ENCODE results near the gene TSHZ2. TPM values are rescaled to one million over a fixed set of nuclear protein-coding genes. Genes with fewer than 3 reads are reported as not detected.

The TSHZ2 gene
- total and polyA plus RNA-seq, 9 of the 15 experiments (the other 6 are each of a cell fraction or from before 2014, with no cell fraction given): 0.03 to 0.20 (median 0.05) TPM; not detected in 4

DNA sequence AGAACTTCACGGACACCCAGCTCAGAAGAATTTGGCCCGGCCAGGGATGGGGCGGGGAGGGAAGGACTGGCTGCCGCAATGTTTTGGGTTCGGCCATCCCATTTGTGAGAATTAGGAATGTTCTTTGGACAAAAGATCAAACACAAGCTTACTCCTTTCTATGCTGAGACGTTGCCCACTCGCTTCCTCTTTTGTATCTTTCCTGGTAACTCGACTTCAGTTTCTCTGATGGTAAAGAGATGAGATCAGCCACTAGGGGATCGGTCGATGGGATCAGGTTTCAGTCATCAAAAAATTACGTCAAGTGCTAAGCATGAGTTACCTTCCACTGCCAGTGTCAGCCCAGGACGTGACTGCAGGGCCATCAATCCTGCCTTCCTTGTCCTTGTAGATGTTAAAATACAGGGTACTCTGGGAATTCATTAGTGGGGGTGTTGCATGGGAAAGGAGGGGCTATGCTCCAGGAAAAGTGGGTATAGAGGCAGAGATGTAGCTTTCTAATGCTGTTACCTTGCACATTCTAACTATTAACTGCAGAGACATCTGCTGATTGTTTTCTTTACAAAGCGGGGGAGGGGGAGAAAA is 190.2 kb downstream of the TSHZ2 start (continued):
- TF ChIP-seq, protein P1, sequence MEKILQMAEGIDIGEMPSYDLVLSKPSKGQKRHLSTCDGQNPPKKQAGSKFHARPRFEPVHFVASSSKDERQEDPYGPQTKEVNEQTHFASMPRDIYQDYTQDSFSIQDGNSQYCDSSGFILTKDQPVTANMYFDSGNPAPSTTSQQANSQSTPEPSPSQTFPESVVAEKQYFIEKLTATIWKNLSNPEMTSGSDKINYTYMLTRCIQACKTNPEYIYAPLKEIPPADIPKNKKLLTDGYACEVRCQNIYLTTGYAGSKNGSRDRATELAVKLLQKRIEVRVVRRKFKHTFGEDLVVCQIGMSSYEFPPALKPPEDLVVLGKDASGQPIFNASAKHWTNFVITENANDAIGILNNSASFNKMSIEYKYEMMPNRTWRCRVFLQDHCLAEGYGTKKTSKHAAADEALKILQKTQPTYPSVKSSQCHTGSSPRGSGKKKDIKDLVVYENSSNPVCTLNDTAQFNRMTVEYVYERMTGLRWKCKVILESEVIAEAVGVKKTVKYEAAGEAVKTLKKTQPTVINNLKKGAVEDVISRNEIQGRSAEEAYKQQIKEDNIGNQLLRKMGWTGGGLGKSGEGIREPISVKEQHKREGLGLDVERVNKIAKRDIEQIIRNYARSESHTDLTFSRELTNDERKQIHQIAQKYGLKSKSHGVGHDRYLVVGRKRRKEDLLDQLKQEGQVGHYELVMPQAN (IDR thresholded peaks at IDR 0.05; ENCODE audit: borderline replicate concordance): no peak
- TF ChIP-seq NRF1 (conservative IDR thresholded peaks at IDR 0.05 in 1 of 2, IDR thresholded peaks at IDR 0.05 in 1 of 2): 0 out of 4 replicates have a peak, but pooled peaks of 1 of the 2 experiments have one; percentile 42
- TF ChIP-seq ATF1 (CRISPR knock-in tag; IDR thresholded peaks at IDR 0.05): no peak
- peak; percentile 70 for TF ChIP-seq ATF1 (tag; IDR thresholded peaks at IDR 0.05)
- TF ChIP-seq CREM (IDR thresholded peaks at IDR 0.05; ENCODE audit: low read depth): peak; percentile 61
- TF ChIP-seq ZNF143 (CRISPR knock-in tag; IDR thresholded peaks at IDR 0.05): no peak
- peak; percentile 54; the same call in 1 of the 2 replicates for TF ChIP-seq NCOA1 (IDR thresholded peaks at IDR 0.05; ENCODE audit: low read depth)
- TF ChIP-seq, protein P2, sequence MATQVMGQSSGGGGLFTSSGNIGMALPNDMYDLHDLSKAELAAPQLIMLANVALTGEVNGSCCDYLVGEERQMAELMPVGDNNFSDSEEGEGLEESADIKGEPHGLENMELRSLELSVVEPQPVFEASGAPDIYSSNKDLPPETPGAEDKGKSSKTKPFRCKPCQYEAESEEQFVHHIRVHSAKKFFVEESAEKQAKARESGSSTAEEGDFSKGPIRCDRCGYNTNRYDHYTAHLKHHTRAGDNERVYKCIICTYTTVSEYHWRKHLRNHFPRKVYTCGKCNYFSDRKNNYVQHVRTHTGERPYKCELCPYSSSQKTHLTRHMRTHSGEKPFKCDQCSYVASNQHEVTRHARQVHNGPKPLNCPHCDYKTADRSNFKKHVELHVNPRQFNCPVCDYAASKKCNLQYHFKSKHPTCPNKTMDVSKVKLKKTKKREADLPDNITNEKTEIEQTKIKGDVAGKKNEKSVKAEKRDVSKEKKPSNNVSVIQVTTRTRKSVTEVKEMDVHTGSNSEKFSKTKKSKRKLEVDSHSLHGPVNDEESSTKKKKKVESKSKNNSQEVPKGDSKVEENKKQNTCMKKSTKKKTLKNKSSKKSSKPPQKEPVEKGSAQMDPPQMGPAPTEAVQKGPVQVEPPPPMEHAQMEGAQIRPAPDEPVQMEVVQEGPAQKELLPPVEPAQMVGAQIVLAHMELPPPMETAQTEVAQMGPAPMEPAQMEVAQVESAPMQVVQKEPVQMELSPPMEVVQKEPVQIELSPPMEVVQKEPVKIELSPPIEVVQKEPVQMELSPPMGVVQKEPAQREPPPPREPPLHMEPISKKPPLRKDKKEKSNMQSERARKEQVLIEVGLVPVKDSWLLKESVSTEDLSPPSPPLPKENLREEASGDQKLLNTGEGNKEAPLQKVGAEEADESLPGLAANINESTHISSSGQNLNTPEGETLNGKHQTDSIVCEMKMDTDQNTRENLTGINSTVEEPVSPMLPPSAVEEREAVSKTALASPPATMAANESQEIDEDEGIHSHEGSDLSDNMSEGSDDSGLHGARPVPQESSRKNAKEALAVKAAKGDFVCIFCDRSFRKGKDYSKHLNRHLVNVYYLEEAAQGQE (IDR thresholded peaks at IDR 0.05; ENCODE audit: borderline replicate concordance): peak; percentile 22; the same call in 1 of the 2 replicates
- TF ChIP-seq, protein P2 (CRISPR knock-in tag; IDR thresholded peaks at IDR 0.05; ENCODE audit: low read depth): no peak
- no peak for TF ChIP-seq SUPT5H (IDR thresholded peaks at IDR 0.05)
- TF ChIP-seq RNF2 (IDR thresholded peaks at IDR 0.05): peak; percentile 53; the same call in 1 of the 2 replicates
- peak; percentile 77; the same call in 1 of the 2 replicates for TF ChIP-seq HDAC2 (IDR thresholded peaks at IDR 0.05)
- no peak for TF ChIP-seq ZZZ3 (IDR thresholded peaks at IDR 0.05)
- no peak for TF ChIP-seq ATF6 (CRISPR knock-in tag; IDR thresholded peaks at IDR 0.05)
- TF ChIP-seq RBBP5 (IDR thresholded peaks at IDR 0.05; ENCODE audit: borderline replicate concordance, insufficient read depth, low read length, poor library complexity, severe bottlenecking): peak; percentile 64
- TF ChIP-seq, protein P3, sequence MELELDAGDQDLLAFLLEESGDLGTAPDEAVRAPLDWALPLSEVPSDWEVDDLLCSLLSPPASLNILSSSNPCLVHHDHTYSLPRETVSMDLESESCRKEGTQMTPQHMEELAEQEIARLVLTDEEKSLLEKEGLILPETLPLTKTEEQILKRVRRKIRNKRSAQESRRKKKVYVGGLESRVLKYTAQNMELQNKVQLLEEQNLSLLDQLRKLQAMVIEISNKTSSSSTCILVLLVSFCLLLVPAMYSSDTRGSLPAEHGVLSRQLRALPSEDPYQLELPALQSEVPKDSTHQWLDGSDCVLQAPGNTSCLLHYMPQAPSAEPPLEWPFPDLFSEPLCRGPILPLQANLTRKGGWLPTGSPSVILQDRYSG (tag; conservative IDR thresholded peaks at IDR 0.05; ENCODE audit: low read depth): no peak
- TF ChIP-seq EP300 (IDR thresholded peaks at IDR 0.05; ENCODE audit: low read length): peak; percentile 48; the same call in 1 of the 2 replicates
